Erythroblast (primary cell): ENCODE measurements around the gene EXD2.

Experiments
- GATA1 ChIP-seq: IDR thresholded peaks from 2 replicates; pipeline ENCODE4 v1.6.1; 2011; ENCODE audit warnings: low read depth, mild to moderate bottlenecking, control low read depth, low read length, moderate library complexity
- POLR2A ChIP-seq: IDR thresholded peaks from 2 replicates; pipeline ENCODE4 v1.6.1; 2011; ENCODE audit warnings: mild to moderate bottlenecking, low read length

- TF ChIP-seq POLR2A (no peak), GATA1 (no peak)
Observed at GRCh38 chr14:69291396-69291795, 100.1 kb downstream of the EXD2 start.
